Peyer's patch (tissue), 4 donors: Measurements from ENCODE around the gene MNX1.

Experiments used
- POLR2A ChIP-seq, 2 donors: fragments of 450-650 bp; IDR thresholded peaks; one replicate each; pipeline ENCODE4 v1.5.1; 2017; ENCODE audit warnings: antibody characterized with exemption in 2 of 2, mild to moderate bottlenecking in 2 of 2, moderate library complexity in 2 of 2
- TF ChIP-seq, protein P1 (sequence below), 6 experiments: fragments of 450-650 bp in 4 of 6; fragments of 200-600 bp in 2 of 6; sonication (generic) in 1 of 6; IDR thresholded peaks; one replicate each; pipeline ENCODE4 v1.5.1; 2017 to 2019; ENCODE audit warnings: antibody characterized with exemption in 6 of 6, mild to moderate bottlenecking in 3 of 6, moderate library complexity in 1 of 6

DNA sequence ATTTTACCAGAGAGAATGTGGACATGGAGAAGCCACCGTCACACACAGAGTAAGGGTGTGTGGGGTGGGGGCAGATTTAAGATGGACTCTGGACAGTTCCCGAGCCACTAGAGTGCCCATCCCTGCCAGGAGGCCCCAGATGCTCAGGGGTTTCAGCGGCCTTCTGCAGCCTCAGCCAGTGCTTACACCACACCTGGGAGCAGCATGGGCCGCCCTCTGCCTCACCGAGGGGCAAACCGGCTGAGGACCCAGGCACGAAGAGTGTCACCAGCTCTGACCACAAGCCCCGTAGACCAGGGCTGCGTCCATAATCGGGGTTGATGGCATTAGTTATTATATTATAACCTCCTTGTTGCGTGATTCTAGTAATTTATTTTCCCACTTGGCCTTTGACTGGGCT lies 6.7 kb upstream of the MNX1 start:
- TF ChIP-seq POLR2A (IDR thresholded peaks at IDR 0.05), result no peak
- TF ChIP-seq, protein P1, sequence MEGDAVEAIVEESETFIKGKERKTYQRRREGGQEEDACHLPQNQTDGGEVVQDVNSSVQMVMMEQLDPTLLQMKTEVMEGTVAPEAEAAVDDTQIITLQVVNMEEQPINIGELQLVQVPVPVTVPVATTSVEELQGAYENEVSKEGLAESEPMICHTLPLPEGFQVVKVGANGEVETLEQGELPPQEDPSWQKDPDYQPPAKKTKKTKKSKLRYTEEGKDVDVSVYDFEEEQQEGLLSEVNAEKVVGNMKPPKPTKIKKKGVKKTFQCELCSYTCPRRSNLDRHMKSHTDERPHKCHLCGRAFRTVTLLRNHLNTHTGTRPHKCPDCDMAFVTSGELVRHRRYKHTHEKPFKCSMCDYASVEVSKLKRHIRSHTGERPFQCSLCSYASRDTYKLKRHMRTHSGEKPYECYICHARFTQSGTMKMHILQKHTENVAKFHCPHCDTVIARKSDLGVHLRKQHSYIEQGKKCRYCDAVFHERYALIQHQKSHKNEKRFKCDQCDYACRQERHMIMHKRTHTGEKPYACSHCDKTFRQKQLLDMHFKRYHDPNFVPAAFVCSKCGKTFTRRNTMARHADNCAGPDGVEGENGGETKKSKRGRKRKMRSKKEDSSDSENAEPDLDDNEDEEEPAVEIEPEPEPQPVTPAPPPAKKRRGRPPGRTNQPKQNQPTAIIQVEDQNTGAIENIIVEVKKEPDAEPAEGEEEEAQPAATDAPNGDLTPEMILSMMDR (IDR thresholded peaks at IDR 0.05), result no peak
